ENCODE data around the gene PTPRN. TPM values are rescaled to one million over a fixed set of nuclear protein-coding genes. Genes with fewer than 3 reads are reported as not detected.

Gene PTPRN
- polyA plus RNA-seq, 1 donor from 2014 or later: 66.4 TPM

GRCh38 chr2:219294356-219295351 is 14.5 kb downstream of the PTPRN start:
- TF ChIP-seq EZH2 (IDR thresholded peaks at IDR 0.05; ENCODE audit: borderline replicate concordance, insufficient read depth, low read length, poor library complexity, severe bottlenecking) (no peak), RAD21 (conservative IDR thresholded peaks at IDR 0.05) (peak; percentile 77), CTCF (IDR thresholded peaks at IDR 0.05; ENCODE audit: poor library complexity, severe bottlenecking) (peak; percentile 96), MXI1 (conservative IDR thresholded peaks at IDR 0.05; ENCODE audit: poor library complexity, severe bottlenecking) (peak; percentile 52), TAF1 (IDR thresholded peaks at IDR 0.05; ENCODE audit: low read depth) (no peak), POLR2AphosphoS5 (IDR thresholded peaks at IDR 0.05) (no peak), EP300 (conservative IDR thresholded peaks at IDR 0.05; ENCODE audit: poor library complexity, severe bottlenecking) (no peak), SMC3 (conservative IDR thresholded peaks at IDR 0.05; ENCODE audit: poor library complexity) (peak; percentile 90)
- TF ChIP-seq, protein P1, sequence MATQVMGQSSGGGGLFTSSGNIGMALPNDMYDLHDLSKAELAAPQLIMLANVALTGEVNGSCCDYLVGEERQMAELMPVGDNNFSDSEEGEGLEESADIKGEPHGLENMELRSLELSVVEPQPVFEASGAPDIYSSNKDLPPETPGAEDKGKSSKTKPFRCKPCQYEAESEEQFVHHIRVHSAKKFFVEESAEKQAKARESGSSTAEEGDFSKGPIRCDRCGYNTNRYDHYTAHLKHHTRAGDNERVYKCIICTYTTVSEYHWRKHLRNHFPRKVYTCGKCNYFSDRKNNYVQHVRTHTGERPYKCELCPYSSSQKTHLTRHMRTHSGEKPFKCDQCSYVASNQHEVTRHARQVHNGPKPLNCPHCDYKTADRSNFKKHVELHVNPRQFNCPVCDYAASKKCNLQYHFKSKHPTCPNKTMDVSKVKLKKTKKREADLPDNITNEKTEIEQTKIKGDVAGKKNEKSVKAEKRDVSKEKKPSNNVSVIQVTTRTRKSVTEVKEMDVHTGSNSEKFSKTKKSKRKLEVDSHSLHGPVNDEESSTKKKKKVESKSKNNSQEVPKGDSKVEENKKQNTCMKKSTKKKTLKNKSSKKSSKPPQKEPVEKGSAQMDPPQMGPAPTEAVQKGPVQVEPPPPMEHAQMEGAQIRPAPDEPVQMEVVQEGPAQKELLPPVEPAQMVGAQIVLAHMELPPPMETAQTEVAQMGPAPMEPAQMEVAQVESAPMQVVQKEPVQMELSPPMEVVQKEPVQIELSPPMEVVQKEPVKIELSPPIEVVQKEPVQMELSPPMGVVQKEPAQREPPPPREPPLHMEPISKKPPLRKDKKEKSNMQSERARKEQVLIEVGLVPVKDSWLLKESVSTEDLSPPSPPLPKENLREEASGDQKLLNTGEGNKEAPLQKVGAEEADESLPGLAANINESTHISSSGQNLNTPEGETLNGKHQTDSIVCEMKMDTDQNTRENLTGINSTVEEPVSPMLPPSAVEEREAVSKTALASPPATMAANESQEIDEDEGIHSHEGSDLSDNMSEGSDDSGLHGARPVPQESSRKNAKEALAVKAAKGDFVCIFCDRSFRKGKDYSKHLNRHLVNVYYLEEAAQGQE (IDR thresholded peaks at IDR 0.05; ENCODE audit: borderline replicate concordance): no peak
- Histone ChIP-seq H3K36me3 (ENCODE audit: insufficient read depth, low read length) (peaks cover 5% of the 10 kb centered on the region), H3K9me3 (ENCODE audit: low read length) (no peaks in the 10 kb centered on the region), H3F3A (ENCODE audit: insufficient read depth, low read length, poor library complexity, severe bottlenecking) (no peaks in the 10 kb centered on the region), H3K9ac (ENCODE audit: low read length) (peak overlapping the region; percentile 24), H4K20me1 (ENCODE audit: insufficient read depth) (no peaks in the 10 kb centered on the region), H2AFZ (ENCODE audit: low read depth, low read length) (no peak overlapping the region), H3K79me2 (replicated peaks; ENCODE audit: insufficient read depth, low read length) (no peaks in the 10 kb centered on the region), H3K27ac (ENCODE audit: low read length) (no peak overlapping the region), H3K4me3 (ENCODE audit: low read length) (peak overlapping the region; percentile 43), H3K4me2 (ENCODE audit: low read length) (no peak overlapping the region), H3K9me2 (ENCODE audit: insufficient read depth, low read length) (no peaks in the 10 kb centered on the region), H3K27me3 (ENCODE audit: insufficient read depth, low read depth, low read length) (no peaks in the 10 kb centered on the region)

DNA sequence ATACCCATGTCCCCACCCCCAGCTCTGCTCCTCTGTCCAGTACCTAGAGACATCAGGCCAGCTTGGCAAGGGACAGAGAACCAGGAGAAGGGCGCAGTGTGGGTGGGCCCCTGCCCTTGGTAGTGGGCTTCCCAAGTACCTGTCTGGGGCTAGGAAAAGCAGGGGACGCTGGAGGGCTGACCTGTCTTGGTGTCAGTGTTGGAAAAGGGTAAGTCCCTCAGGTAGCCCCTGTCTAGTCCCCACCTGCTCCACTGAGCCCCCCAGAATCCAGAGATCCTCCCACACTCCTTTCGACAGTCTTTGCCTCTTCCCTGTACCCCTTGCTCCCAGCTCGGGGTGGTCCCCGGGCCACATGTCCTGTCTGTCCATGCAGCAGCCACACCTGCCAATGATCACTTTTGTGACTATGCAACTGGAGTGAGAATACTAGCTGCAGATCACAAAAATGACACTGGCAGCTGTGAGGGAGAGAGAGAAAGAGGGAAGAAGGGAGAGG is 15.4 kb downstream of the PTPRN start:
- H3K4me3 ChIP-seq (ENCODE audit: low read length): no peak overlapping the region
- TF ChIP-seq CTCF (IDR thresholded peaks at IDR 0.05; ENCODE audit: poor library complexity, severe bottlenecking): no peak
- TF ChIP-seq MXI1 (conservative IDR thresholded peaks at IDR 0.05; ENCODE audit: poor library complexity, severe bottlenecking): no peak
- no peak for TF ChIP-seq TAF1 (IDR thresholded peaks at IDR 0.05; ENCODE audit: low read depth)
- no peak for TF ChIP-seq EZH2 (IDR thresholded peaks at IDR 0.05; ENCODE audit: borderline replicate concordance, insufficient read depth, low read length, poor library complexity, severe bottlenecking)
- TF ChIP-seq POLR2AphosphoS5 (IDR thresholded peaks at IDR 0.05): no peak
- TF ChIP-seq, protein P1 (IDR thresholded peaks at IDR 0.05; ENCODE audit: borderline replicate concordance): no peak
- TF ChIP-seq SMC3 (conservative IDR thresholded peaks at IDR 0.05; ENCODE audit: poor library complexity): no peak
- no peak for TF ChIP-seq EP300 (conservative IDR thresholded peaks at IDR 0.05; ENCODE audit: poor library complexity, severe bottlenecking)
- no peak for TF ChIP-seq RAD21 (conservative IDR thresholded peaks at IDR 0.05)
- no peak overlapping the region for H3K27ac ChIP-seq (ENCODE audit: low read length)
- H3K9me2 ChIP-seq (ENCODE audit: insufficient read depth, low read length): no peaks in the 10 kb centered on the region
- no peak overlapping the region for H2AFZ ChIP-seq (ENCODE audit: low read depth, low read length)
- H3K9me3 ChIP-seq (ENCODE audit: low read length): no peaks in the 10 kb centered on the region
- H3K9ac ChIP-seq (ENCODE audit: low read length): no peak overlapping the region
- H3K4me2 ChIP-seq (ENCODE audit: low read length): no peak overlapping the region
- no peaks in the 10 kb centered on the region for H3K27me3 ChIP-seq (ENCODE audit: insufficient read depth, low read depth, low read length)
- H3K36me3 ChIP-seq (ENCODE audit: insufficient read depth, low read length): peaks cover 5% of the 10 kb centered on the region
- H3F3A ChIP-seq (ENCODE audit: insufficient read depth, low read length, poor library complexity, severe bottlenecking): no peaks in the 10 kb centered on the region
- H3K79me2 ChIP-seq (replicated peaks; ENCODE audit: insufficient read depth, low read length): no peaks in the 10 kb centered on the region
- no peaks in the 10 kb centered on the region for H4K20me1 ChIP-seq (ENCODE audit: insufficient read depth)
